Measurements from ENCODE around the gene UBE4A. TPM values are rescaled to one million over a fixed set of nuclear protein-coding genes. Genes with fewer than 3 reads are reported as not detected.

UBE4A gene
- total RNA-seq, 1 donor from 2014 or later, result 37.0 TPM

DNA sequence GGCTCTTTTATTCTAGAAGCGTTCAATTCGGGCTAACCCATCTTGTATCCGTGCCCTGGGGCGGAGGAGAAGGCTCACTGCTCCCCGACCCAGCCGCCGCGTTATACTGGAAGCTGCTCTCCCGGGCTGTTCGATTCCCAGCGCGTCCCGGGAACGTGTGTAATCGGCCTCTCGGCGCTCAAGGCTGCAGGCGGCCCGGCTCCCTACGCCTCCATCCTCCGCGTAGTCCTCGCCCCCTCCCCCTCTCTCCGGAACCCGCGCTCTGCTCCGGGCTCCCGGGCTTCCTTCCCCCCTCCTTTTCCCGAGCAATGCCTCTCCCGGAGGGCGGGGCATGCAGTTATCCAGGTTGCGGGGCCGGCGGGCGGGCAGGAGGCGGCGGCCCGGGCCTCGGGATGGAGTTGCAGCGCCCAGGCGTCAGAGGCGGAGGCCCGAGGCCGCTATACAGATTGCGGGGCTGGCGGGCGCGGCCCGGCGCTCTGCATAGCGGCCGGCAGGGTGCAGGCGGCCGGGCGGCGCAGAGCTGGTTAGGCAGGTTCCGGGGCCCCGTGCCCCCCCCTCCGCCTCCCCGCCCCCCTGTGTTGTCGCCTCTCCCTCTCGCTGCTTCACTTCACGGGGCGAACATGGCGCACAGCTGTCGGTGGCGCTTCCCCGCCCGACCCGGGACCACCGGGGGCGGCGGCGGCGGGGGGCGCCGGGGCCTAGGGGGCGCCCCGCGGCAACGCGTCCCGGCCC, 76.7 kb downstream of the UBE4A start, which contains the start of gene KMT2A:
TSS of gene KMT2A (plus strand) at position 600 of the 732 bp plus-strand sequence. CDS start at position 621, 21 bp downstream.
- no peak for DNase-seq (ENCODE audit: extremely low read depth, low read depth, low spot score)

DNA sequence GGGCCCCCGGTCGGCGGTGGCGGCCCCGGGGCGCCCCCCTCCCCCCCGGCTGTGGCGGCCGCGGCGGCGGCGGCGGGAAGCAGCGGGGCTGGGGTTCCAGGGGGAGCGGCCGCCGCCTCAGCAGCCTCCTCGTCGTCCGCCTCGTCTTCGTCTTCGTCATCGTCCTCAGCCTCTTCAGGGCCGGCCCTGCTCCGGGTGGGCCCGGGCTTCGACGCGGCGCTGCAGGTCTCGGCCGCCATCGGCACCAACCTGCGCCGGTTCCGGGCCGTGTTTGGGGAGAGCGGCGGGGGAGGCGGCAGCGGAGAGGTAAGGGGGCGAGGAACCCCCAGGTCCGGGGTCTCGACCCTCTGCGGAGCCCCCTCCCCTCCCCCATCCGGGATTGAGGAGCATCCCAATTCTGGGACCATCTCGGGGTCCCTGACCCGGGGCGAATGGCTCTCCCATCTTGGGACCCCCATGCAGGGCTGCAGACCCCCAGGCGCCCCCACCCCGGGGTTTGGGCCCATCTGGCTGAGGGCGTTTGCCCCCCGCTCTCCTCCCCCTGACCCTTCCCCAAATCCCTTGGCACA, 77.3 kb downstream of the UBE4A start:
- DNase-seq (ENCODE audit: extremely low read depth, low read depth, low spot score), result no peak

DNA sequence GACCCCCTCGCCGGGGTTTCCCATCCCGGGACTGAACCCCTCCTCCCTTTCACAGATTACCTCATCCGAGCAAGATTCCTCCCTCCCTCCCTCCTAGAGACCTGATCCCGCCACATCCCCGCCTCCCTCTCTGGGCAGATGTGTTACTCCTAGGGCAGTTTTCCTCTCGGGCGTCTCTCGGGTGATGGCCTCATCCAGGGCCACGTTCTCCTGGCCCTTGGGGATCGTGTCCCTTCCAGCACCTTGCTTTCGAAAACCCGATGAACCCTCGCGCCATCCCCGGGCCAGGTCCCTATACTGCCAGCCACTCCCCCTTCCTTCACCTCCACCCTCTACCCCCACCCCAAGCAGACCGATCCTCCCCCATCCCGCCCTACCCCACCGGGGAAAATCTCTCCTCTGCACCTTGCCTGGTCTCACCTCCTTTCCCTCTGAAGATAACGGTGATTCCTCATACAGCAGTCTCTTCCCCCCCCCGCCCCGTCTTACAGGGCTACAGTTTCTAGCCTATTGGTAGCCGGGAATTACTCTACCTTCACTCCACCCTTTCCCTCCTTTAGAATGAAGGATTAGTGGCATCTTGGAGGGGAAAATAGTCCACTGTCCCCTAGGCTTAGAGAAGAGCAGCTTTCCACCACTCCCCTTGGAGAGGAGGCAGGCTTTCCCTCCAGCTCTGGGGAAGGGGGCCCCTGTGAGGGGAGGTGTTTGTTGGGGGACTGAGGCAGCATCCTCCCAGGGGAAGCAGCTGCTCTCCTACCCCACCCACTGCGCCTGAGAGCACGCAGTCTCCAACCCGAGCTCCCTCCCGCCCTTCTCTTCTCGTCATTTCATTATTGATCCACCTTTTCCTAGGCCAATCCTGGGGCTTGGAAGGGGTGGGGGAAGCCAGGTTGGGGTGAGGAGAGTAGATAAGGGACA, 78.1 kb downstream of the UBE4A start:
- DNase-seq (ENCODE audit: extremely low read depth, low read depth, low spot score), result no peak

DNA sequence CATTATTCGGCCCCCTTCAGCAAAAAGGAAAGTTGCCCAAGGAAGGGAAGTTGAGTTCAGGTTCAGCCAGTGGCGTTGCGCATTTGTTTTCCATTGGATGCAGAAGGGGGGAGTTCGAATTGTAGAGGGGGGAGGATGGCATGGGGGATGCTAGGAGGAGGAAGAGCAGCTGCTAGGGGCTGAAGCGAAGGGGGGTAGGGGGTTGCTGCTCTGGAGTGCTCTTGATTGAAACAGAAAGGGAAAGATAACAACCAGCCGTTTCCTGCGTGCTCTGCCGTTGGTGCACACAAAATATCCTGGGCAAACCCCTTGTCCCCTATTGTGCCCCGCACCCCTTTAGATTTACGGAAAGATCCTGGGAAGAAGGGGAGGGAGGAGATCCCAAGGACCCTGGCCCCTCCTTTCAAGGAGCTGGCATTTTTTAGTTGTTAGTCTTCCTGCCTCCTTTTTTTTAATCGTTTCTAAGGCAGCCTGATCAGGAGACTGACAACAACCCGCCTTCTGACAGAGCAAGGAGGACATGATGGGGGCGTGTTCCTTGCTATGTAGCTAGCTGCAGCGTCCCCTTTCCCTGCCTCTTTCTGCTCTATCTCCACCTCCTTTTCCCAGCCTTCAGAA, 79.0 kb downstream of the UBE4A start:
- DNase-seq (ENCODE audit: extremely low read depth, low read depth, low spot score), result no peak

GRCh38 chr11:118439646-118440045, 80.2 kb downstream of the UBE4A start:
- no peak for DNase-seq (ENCODE audit: extremely low read depth, low read depth, low spot score)

GRCh38 chr11:118441770-118442275, 82.4 kb downstream of the UBE4A start:
- DNase-seq (ENCODE audit: extremely low read depth, low read depth, low spot score), result no peak

- DNase-seq (ENCODE audit: extremely low read depth, low read depth, low spot score), result no peak
Measured at GRCh38 chr11:118442301-118442700, 82.9 kb downstream of the UBE4A start.

DNA sequence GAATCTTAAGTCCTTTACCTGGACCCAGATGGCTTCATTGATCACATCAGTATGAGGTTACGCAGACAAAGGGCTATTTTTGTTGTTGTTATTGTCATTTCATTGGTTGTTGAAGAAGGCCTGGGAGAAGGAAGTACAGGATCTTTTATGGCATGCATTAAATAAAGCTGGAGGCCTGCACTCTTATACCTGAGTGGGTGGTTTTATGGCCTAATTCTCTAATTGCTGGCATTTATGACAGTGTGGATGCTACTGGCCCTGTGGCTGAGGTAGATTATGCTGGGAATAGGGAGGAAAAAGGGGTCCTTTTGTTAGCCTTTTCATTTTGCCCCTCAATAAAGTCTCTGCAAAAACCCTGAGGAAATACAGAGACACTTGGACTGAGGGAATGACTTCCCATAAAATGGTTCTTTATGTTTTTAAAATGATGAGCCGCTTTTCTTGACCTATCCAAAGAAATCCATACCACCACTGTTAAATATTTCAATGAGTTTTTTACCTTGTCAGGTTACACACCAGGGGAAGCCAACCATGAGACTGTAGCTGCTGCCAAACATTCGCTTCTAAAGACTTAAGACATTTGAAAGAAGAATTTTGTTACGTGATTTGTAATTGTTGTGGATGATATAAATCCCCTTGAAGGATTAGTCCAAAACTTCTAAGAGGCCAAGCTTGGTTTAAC, 83.6 kb downstream of the UBE4A start:
- no peak for DNase-seq (ENCODE audit: extremely low read depth, low read depth, low spot score)

GRCh38 chr11:118443590-118444218, 84.3 kb downstream of the UBE4A start:
- no peak for DNase-seq (ENCODE audit: extremely low read depth, low read depth, low spot score)

- DNase-seq (ENCODE audit: extremely low read depth, low read depth, low spot score), result no peak
Measured at GRCh38 chr11:118447423-118447822, 88.0 kb downstream of the UBE4A start.

GRCh38 chr11:118448294-118448693, 88.9 kb downstream of the UBE4A start:
- no peak for DNase-seq (ENCODE audit: extremely low read depth, low read depth, low spot score)

Other genes with a start within 250 kb of the UBE4A start
- gene SCN4B, start 206.8 kb upstream of the UBE4A start, total RNA-seq, result 0.23 and 0.92 TPM in 2 replicates
- not detected in 2 replicates for gene SCN2B, start 183.0 kb upstream of the UBE4A start, total RNA-seq
- gene JAML, start 134.6 kb upstream of the UBE4A start, total RNA-seq, result not detected in 2 replicates
- gene MPZL3, start 107.2 kb upstream of the UBE4A start, total RNA-seq, result 4.1 and 4.7 TPM in 2 replicates
- gene MPZL2, start 95.3 kb upstream of the UBE4A start, total RNA-seq, result 9.7 and 31.9 TPM in 2 replicates
- not detected in 2 replicates for gene CD3E, start 54.9 kb upstream of the UBE4A start, total RNA-seq
- not detected in 2 replicates for gene CD3D, start 16.9 kb upstream of the UBE4A start, total RNA-seq
- not detected in 2 replicates for gene CD3G, start 15.3 kb upstream of the UBE4A start, total RNA-seq
- 53.5 and 61.7 TPM in 2 replicates for gene ATP5MG, start 42.0 kb downstream of the UBE4A start, total RNA-seq
- 49.5 and 79.9 TPM in 2 replicates for gene KMT2A, start 76.9 kb downstream of the UBE4A start, total RNA-seq
- 2.5 and 2.6 TPM in 2 replicates for gene TTC36, start 167.9 kb downstream of the UBE4A start, total RNA-seq
- gene TMEM25, start 171.6 kb downstream of the UBE4A start, total RNA-seq, result 23.3 and 30.7 TPM in 2 replicates
- 23.0 and 30.6 TPM in 2 replicates for gene IFT46, start 206.3 kb downstream of the UBE4A start, total RNA-seq
- gene ARCN1, start 212.8 kb downstream of the UBE4A start, total RNA-seq, result 140 and 158 TPM in 2 replicates
- gene PHLDB1, start 248.0 kb downstream of the UBE4A start, total RNA-seq, result 111 and 156 TPM in 2 replicates